Upper lobe of right lung (tissue), 1 donor: Measurements from ENCODE around the gene MXRA8. TPM values are rescaled to one million over a fixed set of nuclear protein-coding genes. Genes with fewer than 3 reads are reported as not detected.

Source experiments
- ATAC-seq: fragments of 200-7000 bp; cut with Tn5 transposase; one replicate; pipeline ENCODE4 v1.9.1; 2020; ENCODE audit warnings: mild to moderate bottlenecking, moderate library complexity
- DNase-seq: peaks from one replicate; pipeline ENCODE4 v3.0.0-alpha.2; 2020
- H3K27ac ChIP-seq: fragments of 200-600 bp; one replicate; pipeline ENCODE4 v1.8.0; 2022
- H3K27me3 ChIP-seq: fragments of 200-600 bp; one replicate; pipeline ENCODE4 v1.8.0; 2022; ENCODE audit warnings: mild to moderate bottlenecking
- H3K36me3 ChIP-seq: fragments of 200-600 bp; one replicate; pipeline ENCODE4 v1.8.0; 2022
- H3K4me1 ChIP-seq: fragments of 200-600 bp; one replicate; pipeline ENCODE4 v1.8.0; 2022
- H3K4me3 ChIP-seq: fragments of 200-600 bp; one replicate; pipeline ENCODE4 v1.8.0; 2022; ENCODE audit warnings: mild to moderate bottlenecking
- H3K9me3 ChIP-seq: fragments of 200-600 bp; one replicate; pipeline ENCODE4 v1.8.0; 2022
- CTCF ChIP-seq: fragments of 200-600 bp; IDR thresholded peaks from one replicate; pipeline ENCODE4 v1.8.0; 2022; ENCODE audit warnings: antibody characterized with exemption
- intact Hi-C: fragments of 100-400 bp; cut with DNase I; formaldehyde crosslinking; loops from one replicate; pipeline ENCODE4 v1.11.0; 2022
- total RNA-seq: library from RNA; stranded (reverse); fragmentation: NEBNext Ultra II Directional; extraction: Animal tissue kit (Norgen Biotek cat#: 25700); gene quantifications from one replicate; pipeline ENCODE4 v1.2.1, GENCODE V29; 2021
- donor health status: DM: no; HTN: yes; CAD: no; lungs with severe emphysema.

Gene MXRA8
- total RNA-seq, 1 donor from 2014 or later, result 66.3 TPM

GRCh38 chr1:1322418-1322817 lies 35.9 kb downstream of the MXRA8 start:
- ATAC-seq, result no peak
- DNase-seq, result no peak
- TF ChIP-seq CTCF, result no peak
- H3K27ac ChIP-seq, result no peak overlapping the region
- H3K27me3 ChIP-seq, result no peaks in the 10 kb centered on the region
- H3K36me3 ChIP-seq, result peaks cover 21% of the 10 kb centered on the region
- no peak overlapping the region for H3K4me3 ChIP-seq
- H3K9me3 ChIP-seq, result no peaks in the 10 kb centered on the region
- H3K4me1 ChIP-seq, result peaks cover 32% of the 10 kb centered on the region
- intact Hi-C loops, result no loop called here

GRCh38 chr1:1321477-1321876 lies 36.9 kb downstream of the MXRA8 start:
- no peak overlapping the region for H3K27ac ChIP-seq

GRCh38 chr1:1320666-1321448 lies 37.5 kb downstream of the MXRA8 start:
- Histone ChIP-seq H3K4me3 (no peak overlapping the region), H3K4me1 (peaks cover 31% of the 10 kb centered on the region), H3K36me3 (peaks cover 20% of the 10 kb centered on the region), H3K27me3 (no peaks in the 10 kb centered on the region), H3K9me3 (no peaks in the 10 kb centered on the region), H3K27ac (no peak overlapping the region)
- no peak for DNase-seq
- TF ChIP-seq CTCF, result no peak
- no peak for ATAC-seq
- intact Hi-C loops, result no loop called here

More at GRCh38 chr1:1321477-1321876, 36.9 kb downstream of the MXRA8 start:
- ATAC-seq (no peak), DNase-seq (no peak)
- Histone ChIP-seq H3K36me3 (peaks cover 20% of the 10 kb centered on the region), H3K4me3 (no peak overlapping the region), H3K9me3 (no peaks in the 10 kb centered on the region), H3K27me3 (no peaks in the 10 kb centered on the region), H3K4me1 (peaks cover 34% of the 10 kb centered on the region)
- no peak for TF ChIP-seq CTCF
- intact Hi-C loops, result no loop called here

- H3K27me3 ChIP-seq, result no peaks in the 10 kb centered on the region
- H3K4me3 ChIP-seq, result no peak overlapping the region
- H3K36me3 ChIP-seq, result peaks cover 27% of the 10 kb centered on the region
- TF ChIP-seq CTCF, result no peak
- intact Hi-C loops, result no loop called here
- H3K27ac ChIP-seq, result peak overlapping the region; percentile 17
- no peaks in the 10 kb centered on the region for H3K9me3 ChIP-seq
- ATAC-seq, result no peak
- H3K4me1 ChIP-seq, result peaks cover 24% of the 10 kb centered on the region
- DNase-seq, result no peak
Observed at GRCh38 chr1:1319646-1319941, 38.8 kb downstream of the MXRA8 start.

- no peaks in the 10 kb centered on the region for H3K27me3 ChIP-seq
- intact Hi-C loops, result no loop called here
- H3K9me3 ChIP-seq, result no peaks in the 10 kb centered on the region
- H3K4me1 ChIP-seq, result peaks cover 24% of the 10 kb centered on the region
- H3K4me3 ChIP-seq, result no peak overlapping the region
- peaks cover 33% of the 10 kb centered on the region for H3K36me3 ChIP-seq
- no peak for TF ChIP-seq CTCF
- H3K27ac ChIP-seq, result peak overlapping the region; percentile 72
- no peak for ATAC-seq
- DNase-seq, result no peak
Observed at GRCh38 chr1:1318777-1319645, 39.3 kb downstream of the MXRA8 start.
